HG02571 (cell line): ENCODE measurements around the gene LRP10.
A peak's percentile ranks its signal among the peaks of the same experiment; 100 is the strongest.

Experiments
- ATAC-seq: cut with Tn5 transposase; IDR thresholded peaks from one replicate; pipeline ENCODE4 v1.9.1; 2021; ENCODE audit warnings: mild to moderate bottlenecking, moderate library complexity; ENCODE audit not compliant: unreplicated experiment

LRP10 gene

GRCh38 chr14:22915886-22916521 is 44.5 kb downstream of the LRP10 start:
- ATAC-seq = no peak

GRCh38 chr14:22918804-22919600 is 47.5 kb downstream of the LRP10 start, which contains the start of gene RBM23:
TSS of gene RBM23 (minus strand) at chr14:22919149.
- ATAC-seq = peak; percentile 93

- ATAC-seq = no peak
These were observed 48.0 kb downstream of the LRP10 start for GRCh38 chr14:22919601-22919921.

GRCh38 chr14:22920697-22921096 is 49.2 kb downstream of the LRP10 start:
- ATAC-seq = no peak

- no peak for ATAC-seq
These were observed 50.8 kb downstream of the LRP10 start for GRCh38 chr14:22922294-22922693.

- ATAC-seq = no peak
These were observed 52.2 kb downstream of the LRP10 start for GRCh38 chr14:22923746-22924145.

- no peak for ATAC-seq
These were observed 54.0 kb downstream of the LRP10 start for GRCh38 chr14:22925513-22925912.

- ATAC-seq = no peak
These were observed 54.8 kb downstream of the LRP10 start for GRCh38 chr14:22926316-22926715.

GRCh38 chr14:22928237-22929103 is 56.9 kb downstream of the LRP10 start:
- ATAC-seq = no peak

- ATAC-seq = peak; percentile 94
These were observed 57.8 kb downstream of the LRP10 start, which contains the start of gene PRMT5 for GRCh38 chr14:22929104-22929960. TSS of gene PRMT5 (minus strand) at chr14:22929376. CDS start at chr14:22929361, 15 bp downstream.

- ATAC-seq = no peak
These were observed 58.4 kb downstream of the LRP10 start for GRCh38 chr14:22929961-22930364.
